Activated CD8-positive, alpha-beta memory T cell treated with anti-CD3 and anti-CD28 coated beads, Interleukin-2, amount 10 ng/mL, durations not matched to agents 7 days and 5 days (primary cell): Measurements from ENCODE around the gene DOK7. TPM values are rescaled to one million over a fixed set of nuclear protein-coding genes. Genes with fewer than 3 reads are reported as not detected.

Experiments used
- ATAC-seq: fragments of 150-1000 bp; cut with Tn5 transposase; one replicate; pipeline ENCODE4 v1.10.0; 2021; ENCODE audit warnings: moderate library complexity
- CTCF ChIA-PET: fragments of 350-600 bp; sonication (Branson Sonifier 250); formaldehyde crosslinking; loops from one replicate; lab custom pipeline; 2021; ENCODE audit warnings: antibody characterized with exemption; lab: Charles Lee
- DNase-seq: peaks from one replicate; pipeline ENCODE4 v3.0.0-alpha.2; 2020
- H3K27ac Mint-ChIP-seq: one replicate; pipeline ENCODE4 v1.8.0; 2021; ENCODE audit warnings: mild to moderate bottlenecking, mixed read lengths
- H3K27me3 Mint-ChIP-seq: one replicate; pipeline ENCODE4 v1.8.0; 2021; ENCODE audit warnings: mixed read lengths
- H3K36me3 Mint-ChIP-seq: one replicate; pipeline ENCODE4 v1.8.0; 2021; ENCODE audit warnings: mild to moderate bottlenecking, mixed read lengths
- H3K4me1 Mint-ChIP-seq: one replicate; pipeline ENCODE4 v1.8.0; 2021; ENCODE audit warnings: mixed read lengths
- H3K4me3 Mint-ChIP-seq: one replicate; pipeline ENCODE4 v1.8.0; 2021; ENCODE audit warnings: mild to moderate bottlenecking, moderate library complexity, mixed read lengths
- H3K9me3 Mint-ChIP-seq: one replicate; pipeline ENCODE4 v1.8.0; 2022; ENCODE audit warnings: low read depth, mixed read lengths
- total RNA-seq, 2 experiments: library from RNA; stranded (reverse); gene quantifications; one replicate each; pipeline ENCODE4 v1.2.3, GENCODE V29; 2021

DOK7 gene
- total RNA-seq, 2 experiments from 2014 or later: not detected

DNA sequence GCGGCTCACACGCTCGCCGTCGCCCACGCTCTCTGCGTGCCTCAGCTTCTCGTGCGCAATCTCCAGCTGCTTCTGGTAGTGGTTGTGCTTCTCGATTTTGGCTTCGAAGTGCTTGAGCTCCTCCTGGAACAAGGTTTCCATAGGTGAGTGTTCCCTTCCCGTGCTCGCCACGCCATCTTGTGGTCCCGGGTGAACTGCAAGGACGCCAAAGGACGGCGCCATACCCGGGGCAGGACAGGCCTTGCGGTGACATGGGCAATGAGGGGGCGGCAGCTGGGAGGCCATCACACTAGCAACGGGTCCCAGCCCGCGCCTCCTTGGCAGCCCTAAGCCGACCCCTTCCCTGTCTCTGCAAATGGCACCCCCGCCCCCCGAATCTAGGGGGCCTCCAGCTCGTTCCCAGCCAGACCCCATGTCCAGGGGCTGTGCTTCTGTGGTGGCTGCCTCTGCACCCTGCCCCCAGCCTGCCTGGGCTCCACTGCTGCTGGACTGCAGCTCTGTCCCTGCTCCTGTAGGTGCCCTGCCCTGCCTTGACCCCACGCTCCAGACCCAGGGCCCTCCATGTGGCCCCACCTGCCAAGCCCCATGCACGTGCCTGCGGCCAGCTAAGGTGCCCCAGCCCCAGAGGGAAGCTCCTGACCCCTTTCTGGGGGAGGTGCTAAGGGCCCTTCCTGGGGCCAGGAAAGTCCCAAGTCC, 51.8 kb downstream of the DOK7 start:
- no peak overlapping the region for H3K27ac Mint-ChIP-seq
- no peak for ATAC-seq
- H3K9me3 Mint-ChIP-seq: no peaks in the 10 kb centered on the region
- H3K4me1 Mint-ChIP-seq: no peaks in the 10 kb centered on the region
- no peaks in the 10 kb centered on the region for H3K27me3 Mint-ChIP-seq
- H3K4me3 Mint-ChIP-seq: no peak overlapping the region
- DNase-seq: no peak
- peaks cover 34% of the 10 kb centered on the region for H3K36me3 Mint-ChIP-seq
- CTCF ChIA-PET: no interaction called here

GRCh38 chr4:3515646-3516045, 52.5 kb downstream of the DOK7 start:
- H3K4me1 Mint-ChIP-seq: no peaks in the 10 kb centered on the region
- peaks cover 30% of the 10 kb centered on the region for H3K36me3 Mint-ChIP-seq
- H3K4me3 Mint-ChIP-seq: no peak overlapping the region
- H3K27ac Mint-ChIP-seq: no peak overlapping the region
- H3K27me3 Mint-ChIP-seq: no peaks in the 10 kb centered on the region
- no peak for DNase-seq
- no peaks in the 10 kb centered on the region for H3K9me3 Mint-ChIP-seq
- CTCF ChIA-PET: no interaction called here
- ATAC-seq: no peak

DNA sequence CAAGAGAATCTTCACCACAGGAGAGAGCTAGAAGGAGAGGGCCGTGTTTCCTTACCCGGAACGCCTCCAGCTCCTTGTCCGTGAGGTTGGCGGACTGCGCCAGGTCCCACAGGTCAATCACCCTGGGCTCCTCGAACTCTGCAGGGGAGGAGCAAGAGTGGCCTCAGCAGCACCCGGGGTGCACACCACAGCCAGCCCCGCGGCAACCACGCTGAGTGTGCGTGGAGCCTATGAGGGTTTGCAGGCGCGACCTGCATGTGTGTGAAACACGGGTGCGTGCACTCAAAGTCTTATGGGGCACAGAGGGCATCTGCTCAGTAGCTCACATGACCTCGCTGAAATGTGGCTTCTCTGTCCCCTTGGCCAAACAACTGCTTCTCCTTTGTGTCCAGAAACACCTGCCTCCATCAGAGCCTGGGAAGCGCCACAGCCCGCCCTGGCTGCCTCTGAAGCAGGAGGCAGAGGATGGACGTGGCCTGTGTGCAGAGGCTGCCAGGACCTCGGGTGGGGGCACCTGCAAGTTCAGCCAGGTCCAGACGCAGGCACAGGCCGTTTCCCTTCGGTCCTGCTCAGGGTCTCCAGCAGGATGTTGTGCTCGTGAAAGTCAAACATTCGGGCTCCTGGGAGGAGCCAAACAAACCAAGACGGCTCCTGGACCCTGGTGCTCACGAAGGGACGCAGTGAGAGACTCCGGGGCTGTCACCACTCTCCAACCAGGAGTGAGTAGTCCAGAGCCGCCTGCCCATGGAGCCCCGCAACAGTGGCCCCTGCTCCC, 53.1 kb downstream of the DOK7 start:
- DNase-seq (no peak), ATAC-seq (no peak)
- Mint-ChIP-seq H3K27me3 (no peaks in the 10 kb centered on the region), H3K36me3 (peaks cover 25% of the 10 kb centered on the region), H3K27ac (no peak overlapping the region), H3K9me3 (no peaks in the 10 kb centered on the region), H3K4me1 (no peaks in the 10 kb centered on the region), H3K4me3 (no peak overlapping the region)
- CTCF ChIA-PET: no interaction called here

- no peaks in the 10 kb centered on the region for H3K9me3 Mint-ChIP-seq
- H3K4me1 Mint-ChIP-seq: no peaks in the 10 kb centered on the region
- H3K4me3 Mint-ChIP-seq: no peak overlapping the region
- DNase-seq (no peak), ATAC-seq (no peak)
- H3K27ac Mint-ChIP-seq: no peak overlapping the region
- CTCF ChIA-PET: no interaction called here
- peaks cover 23% of the 10 kb centered on the region for H3K36me3 Mint-ChIP-seq
- no peaks in the 10 kb centered on the region for H3K27me3 Mint-ChIP-seq
Observed at GRCh38 chr4:3516836-3517730, 54.0 kb downstream of the DOK7 start.

GRCh38 chr4:3517731-3518510, 54.8 kb downstream of the DOK7 start:
- no peak overlapping the region for H3K27ac Mint-ChIP-seq
- H3K36me3 Mint-ChIP-seq: peaks cover 15% of the 10 kb centered on the region
- H3K27me3 Mint-ChIP-seq: no peaks in the 10 kb centered on the region
- no peaks in the 10 kb centered on the region for H3K4me1 Mint-ChIP-seq
- no peak for DNase-seq
- H3K4me3 Mint-ChIP-seq: no peak overlapping the region
- CTCF ChIA-PET: no interaction called here
- H3K9me3 Mint-ChIP-seq: no peaks in the 10 kb centered on the region
- ATAC-seq: no peak

DNA sequence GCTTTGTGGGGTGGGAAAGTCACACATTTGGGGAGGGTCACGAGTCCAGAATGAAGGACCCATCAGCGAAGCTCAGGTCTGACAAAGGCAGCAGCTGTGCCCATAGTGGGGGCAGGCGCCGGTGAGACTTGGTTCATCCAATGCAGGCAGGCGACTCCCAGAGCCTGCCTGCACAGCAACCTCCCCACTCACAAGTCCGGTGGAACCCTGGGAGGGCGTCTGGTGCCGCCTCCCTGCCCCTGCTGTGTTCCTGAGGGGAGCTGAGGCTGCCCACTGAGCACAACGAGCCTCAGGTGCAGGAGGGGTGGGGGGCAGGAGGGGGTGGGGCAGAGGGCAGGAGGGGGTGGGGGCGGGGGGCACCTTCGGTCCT, 55.4 kb downstream of the DOK7 start:
- H3K36me3 Mint-ChIP-seq: peaks cover 12% of the 10 kb centered on the region
- CTCF ChIA-PET: no interaction called here

DNA sequence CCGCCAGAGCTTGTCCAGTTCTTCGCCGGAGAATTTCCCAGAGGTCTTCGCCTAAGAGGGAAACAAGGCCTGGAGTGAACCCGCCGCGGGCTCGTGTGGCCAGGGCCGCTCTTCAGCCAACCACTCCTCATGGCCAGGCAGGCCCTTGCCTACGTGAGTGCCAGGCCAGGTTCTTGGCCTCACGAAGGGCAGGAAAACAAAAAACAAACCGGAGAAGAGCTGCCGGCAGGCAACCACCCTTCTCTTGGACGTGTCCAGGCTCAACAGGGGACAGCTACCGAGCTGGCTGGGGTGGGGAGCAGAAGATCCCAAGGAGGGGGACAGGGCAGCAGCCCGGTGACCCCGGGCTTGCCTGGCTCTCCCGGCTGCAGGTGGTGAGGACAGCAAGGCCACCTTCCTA, 55.8 kb downstream of the DOK7 start:
- no peaks in the 10 kb centered on the region for H3K9me3 Mint-ChIP-seq
- no peaks in the 10 kb centered on the region for H3K4me1 Mint-ChIP-seq

More for the DNA sequence above, 55.4 kb downstream of the DOK7 start:
- ATAC-seq (no peak), DNase-seq (no peak)
- H3K4me1 Mint-ChIP-seq: no peaks in the 10 kb centered on the region
- H3K27me3 Mint-ChIP-seq: no peaks in the 10 kb centered on the region
- no peak overlapping the region for H3K4me3 Mint-ChIP-seq
- H3K9me3 Mint-ChIP-seq: no peaks in the 10 kb centered on the region
- H3K27ac Mint-ChIP-seq: no peak overlapping the region

GRCh38 chr4:3519468-3520264, 56.6 kb downstream of the DOK7 start:
- ATAC-seq (no peak), DNase-seq (no peak)
- no peaks in the 10 kb centered on the region for H3K9me3 Mint-ChIP-seq
- no peaks in the 10 kb centered on the region for H3K27me3 Mint-ChIP-seq
- H3K36me3 Mint-ChIP-seq: peaks cover 12% of the 10 kb centered on the region
- CTCF ChIA-PET: no interaction called here
- H3K4me3 Mint-ChIP-seq: no peak overlapping the region
- no peaks in the 10 kb centered on the region for H3K4me1 Mint-ChIP-seq
- no peak overlapping the region for H3K27ac Mint-ChIP-seq

More for the DNA sequence above, 55.8 kb downstream of the DOK7 start:
- ATAC-seq (no peak), DNase-seq (no peak)
- H3K27me3 Mint-ChIP-seq: no peaks in the 10 kb centered on the region
- H3K36me3 Mint-ChIP-seq: peaks cover 12% of the 10 kb centered on the region
- CTCF ChIA-PET: no interaction called here
- H3K27ac Mint-ChIP-seq: no peak overlapping the region
- H3K4me3 Mint-ChIP-seq: no peak overlapping the region

GRCh38 chr4:3520276-3520675, 57.2 kb downstream of the DOK7 start:
- no peak for ATAC-seq
- no peaks in the 10 kb centered on the region for H3K27me3 Mint-ChIP-seq
- peaks cover 12% of the 10 kb centered on the region for H3K36me3 Mint-ChIP-seq
- CTCF ChIA-PET: no interaction called here
- no peak overlapping the region for H3K27ac Mint-ChIP-seq
- H3K4me3 Mint-ChIP-seq: no peak overlapping the region
- H3K9me3 Mint-ChIP-seq: no peaks in the 10 kb centered on the region
- H3K4me1 Mint-ChIP-seq: no peaks in the 10 kb centered on the region
- DNase-seq: no peak

DNA sequence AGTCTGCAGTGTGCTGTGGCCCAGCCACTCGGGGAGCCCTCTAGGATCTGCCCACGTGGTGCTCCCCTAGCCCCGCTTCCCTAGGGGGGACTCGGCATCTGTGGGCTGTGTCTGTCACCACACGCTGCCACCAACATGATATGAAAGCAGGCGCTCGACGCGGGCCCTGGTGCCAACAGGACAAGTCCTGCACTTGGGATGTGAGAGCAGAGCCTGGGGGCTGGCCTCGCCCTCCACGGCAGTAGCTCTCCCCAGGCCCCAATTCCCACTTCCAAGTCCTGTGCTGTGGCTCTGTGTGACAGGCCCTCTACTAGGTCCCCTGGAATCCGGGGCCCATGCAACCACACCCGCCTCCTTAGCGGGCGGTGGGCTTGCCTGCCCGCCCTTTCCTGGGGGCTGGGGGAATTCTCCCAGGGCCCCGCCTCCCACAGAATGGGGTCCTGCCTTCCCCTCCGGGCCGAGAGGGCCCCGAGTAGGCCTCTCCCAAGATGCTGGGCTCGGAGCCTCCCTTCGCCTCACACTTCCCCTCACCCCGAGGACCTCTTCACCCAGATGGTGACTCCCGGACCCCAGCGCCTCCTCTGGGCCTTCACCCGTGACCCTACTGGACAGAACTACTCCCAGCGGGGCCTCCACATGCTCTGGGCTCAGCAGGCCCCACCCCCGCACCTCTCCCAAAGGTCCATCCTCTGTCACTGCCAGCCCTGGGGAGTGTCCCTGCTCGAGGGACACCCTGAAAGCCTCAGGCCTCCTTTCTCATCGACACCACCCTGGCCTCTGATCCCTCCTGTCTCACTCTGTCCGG, 57.9 kb downstream of the DOK7 start:
- Mint-ChIP-seq H3K36me3 (peaks cover 12% of the 10 kb centered on the region), H3K27ac (no peak overlapping the region), H3K9me3 (no peaks in the 10 kb centered on the region), H3K27me3 (no peaks in the 10 kb centered on the region), H3K4me1 (no peaks in the 10 kb centered on the region), H3K4me3 (no peak overlapping the region)
- no peak for DNase-seq
- ATAC-seq: no peak
- CTCF ChIA-PET: no interaction called here

DNA sequence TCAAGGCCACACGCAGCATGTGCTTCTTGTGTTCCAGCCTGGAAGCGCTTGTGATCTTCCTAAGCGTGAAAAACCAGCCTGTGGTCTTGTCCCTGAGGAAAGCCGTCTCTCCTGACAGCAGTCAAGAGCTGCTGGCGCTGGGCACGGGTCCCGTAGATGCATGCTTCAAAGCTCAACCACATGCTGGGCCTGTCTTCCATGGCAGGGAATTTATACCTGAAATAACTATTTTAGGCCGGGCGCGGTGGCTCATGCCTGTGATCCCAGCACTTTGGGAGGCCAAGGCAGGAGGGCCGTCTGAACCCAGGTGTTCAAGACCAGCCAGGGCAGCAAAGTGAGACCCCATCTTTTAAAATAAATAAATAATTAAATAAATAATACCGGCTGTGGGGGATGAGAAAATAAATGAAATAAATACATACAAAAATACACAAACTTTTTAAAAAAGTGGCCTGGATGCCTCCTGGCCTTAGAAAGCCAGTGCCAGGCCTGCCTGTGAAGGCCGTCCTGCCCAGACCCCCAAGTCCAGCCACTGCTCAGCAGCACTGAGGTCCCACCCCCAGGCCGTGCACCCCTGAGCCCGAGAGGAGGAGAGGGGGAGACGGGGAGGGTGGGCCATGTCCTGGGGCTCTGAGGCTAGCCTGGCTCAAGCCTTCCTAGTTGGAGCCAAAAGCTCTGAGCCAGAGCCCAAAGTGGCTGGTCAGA, 58.7 kb downstream of the DOK7 start:
- Mint-ChIP-seq H3K27me3 (no peaks in the 10 kb centered on the region), H3K4me1 (no peaks in the 10 kb centered on the region), H3K27ac (no peak overlapping the region), H3K36me3 (peaks cover 12% of the 10 kb centered on the region), H3K4me3 (no peak overlapping the region), H3K9me3 (no peaks in the 10 kb centered on the region)
- CTCF ChIA-PET: no interaction called here
- no peak for DNase-seq
- ATAC-seq: no peak
